ENCODE data around the gene CCR7. TPM values are rescaled to one million over a fixed set of nuclear protein-coding genes. Genes with fewer than 3 reads are reported as not detected.

Gene CCR7
- total and polyA plus RNA-seq, 2 of the 8 experiments (the other 6 are each of a cell fraction or from before 2014, with no cell fraction given): 0.12 to 0.17 TPM

GRCh38 chr17:40522961-40523310 is 42.3 kb downstream of the CCR7 start:
- H3K36me3 ChIP-seq (ENCODE audit: control insufficient read depth in 2 of 4, insufficient read depth in 4 of 4, low read length in 3 of 4): no peaks in the 10 kb centered on the region
- no peaks in the 10 kb centered on the region for H3K79me1 ChIP-seq (ENCODE audit: low read depth, low read length)
- no peak overlapping the region for H3K18ac ChIP-seq (ENCODE audit: extremely low read depth, low read length)
- no peak overlapping the region for H2BK15ac ChIP-seq (ENCODE audit: low read length)
- no peaks in the 10 kb centered on the region for H3K79me2 ChIP-seq (ENCODE audit: control insufficient read depth in 1 of 2, insufficient read depth in 2 of 2, low read length in 2 of 2)
- 89% methylated on average over 5 of the region's 5 CpGs; no CpG with 5 or more reads in 1 of the 2 experiments for WGBS, 2 experiments (ENCODE audit: extremely low coverage in 1 of 2, insufficient coverage in 1 of 2, insufficient read length in 1 of 2, insufficient replicate concordance in 2 of 2, low coverage in 1 of 2, low lambda C conversion rate in 2 of 2, missing lambda C conversion rate in 1 of 2)
- H2AFZ ChIP-seq (ENCODE audit: low read length): no peak overlapping the region
- no peak overlapping the region for H3K56ac ChIP-seq (replicated peaks; ENCODE audit: insufficient read length, low read depth, low read length)
- H3K4me1 ChIP-seq (replicated peaks in 1 of 4; ENCODE audit: control insufficient read depth in 3 of 4, insufficient read depth in 4 of 4, low read length in 3 of 4): peaks cover 0 to 10% (median 2%) of the 10 kb centered on the region in 4 experiments; a peak in 5 of 7 replicates
- H3K27ac ChIP-seq (ENCODE audit: low read depth, low read length): no peak overlapping the region
- ChIA-PET POLR2A (ENCODE audit: partially characterized antibody) (interaction anchor here (1.0 to 1.8 kb wide), 3 partner anchors 9 to 60 kb away, joined by 3 to 4 read pairs (median 3); no protein-coding TSS in a partner anchor), CTCF (ENCODE audit: partially characterized antibody) (interaction anchor here (0.9 to 19.4 kb wide), 6 partner anchors 10 to 73 kb away, joined by 3 to 435 read pairs (median 4); partner anchors contain the start of gene IGFBP4)
- no peak overlapping the region for H2BK5ac ChIP-seq (ENCODE audit: low read depth, low read length)
- H2BK20ac ChIP-seq (ENCODE audit: low read length): no peak overlapping the region
- no peak overlapping the region for H3K4ac ChIP-seq (replicated peaks; ENCODE audit: insufficient read length, low read depth, low read length)
- no peak overlapping the region for H4K5ac ChIP-seq (ENCODE audit: insufficient read length, low read depth, low read length)
- H3K9ac ChIP-seq (replicated peaks in 1 of 4; ENCODE audit: extremely low read depth in 1 of 4, low read depth in 3 of 4, low read length in 3 of 4): no peak overlapping the region
- no peak overlapping the region for H3K4me3 ChIP-seq (ENCODE audit: extremely low read depth in 1 of 4, insufficient read depth in 2 of 4, low read depth in 3 of 4, low read length in 4 of 4)
- H2AK5ac ChIP-seq (ENCODE audit: low read depth, low read length): no peak overlapping the region
- no peak overlapping the region for H3K14ac ChIP-seq (ENCODE audit: insufficient read length)
- no peak overlapping the region for H2BK120ac ChIP-seq (replicated peaks; ENCODE audit: low read depth, low read length)
- no peak for DNase-seq (ENCODE audit: low read depth in 1 of 2, low spot score in 2 of 2)
- H3K4me2 ChIP-seq (ENCODE audit: insufficient read depth in 1 of 2, low read depth in 2 of 2, low read length in 2 of 2): no peak overlapping the region
- H2BK12ac ChIP-seq (ENCODE audit: low read depth, low read length): no peak overlapping the region
- H4K8ac ChIP-seq (ENCODE audit: extremely low read depth, insufficient read depth, low read length): no peak overlapping the region
- no peak for FAIRE-seq
- peaks cover 0 to 5% of the 10 kb centered on the region in 2 experiments; a peak in 1 of 4 replicates for H3K9me3 ChIP-seq (ENCODE audit: insufficient read depth in 2 of 2, low read depth in 1 of 2, low read length in 1 of 2)
- H3K27me3 ChIP-seq (replicated peaks in 1 of 4; ENCODE audit: control insufficient read depth in 3 of 4, extremely low read depth in 1 of 4, insufficient read depth in 3 of 4, low read length in 3 of 4): no peaks in the 10 kb centered on the region
- H4K20me1 ChIP-seq (replicated peaks in 1 of 2; ENCODE audit: control insufficient read depth in 1 of 2, insufficient read depth in 2 of 2, low read length in 2 of 2): no peaks in the 10 kb centered on the region
- no peak overlapping the region for H4K91ac ChIP-seq (replicated peaks; ENCODE audit: insufficient read length, low read length)
- no peak overlapping the region for H3K23ac ChIP-seq (ENCODE audit: insufficient read length)
- H3K23me2 ChIP-seq (ENCODE audit: low read depth, low read length): no peaks in the 10 kb centered on the region; the same call in 1 of the 2 replicates
- TF ChIP-seq USF2 (IDR thresholded peaks at IDR 0.05; ENCODE audit: low read length): no peak
- no peak for TF ChIP-seq ZNF274 (IDR thresholded peaks at IDR 0.05; ENCODE audit: borderline replicate concordance, extremely low read depth, low read length)
- TF ChIP-seq JUND (IDR thresholded peaks at IDR 0.05; ENCODE audit: low read length): no peak
- TF ChIP-seq EP300 (IDR thresholded peaks at IDR 0.05; ENCODE audit: borderline replicate concordance in 1 of 2, low read depth in 2 of 2, low read length in 2 of 2): no peak
- no peak for TF ChIP-seq GABPA (IDR thresholded peaks at IDR 0.05; ENCODE audit: borderline replicate concordance, insufficient read depth, low read length)
- TF ChIP-seq RAD21 (IDR thresholded peaks at IDR 0.05 in 1 of 2, conservative IDR thresholded peaks at IDR 0.05 in 1 of 2; ENCODE audit: low read depth in 2 of 2, low read length in 2 of 2): no peak
- no peak for TF ChIP-seq SIRT6 (IDR thresholded peaks at IDR 0.05; ENCODE audit: low read length)
- TF ChIP-seq EGR1 (IDR thresholded peaks at IDR 0.05; ENCODE audit: borderline replicate concordance, low read depth, low read length): no peak
- TF ChIP-seq SIN3A (conservative IDR thresholded peaks at IDR 0.05 in 1 of 2, IDR thresholded peaks at IDR 0.05 in 1 of 2; ENCODE audit: low read depth in 1 of 2, low read length in 2 of 2): no peak
- no peak for TF ChIP-seq CHD1 (IDR thresholded peaks at IDR 0.05; ENCODE audit: low read depth, low read length)
- TF ChIP-seq POU5F1 (IDR thresholded peaks at IDR 0.05; ENCODE audit: low read depth, low read length): no peak
- TF ChIP-seq CEBPB (IDR thresholded peaks at IDR 0.05; ENCODE audit: low read depth, low read length): no peak
- no peak for TF ChIP-seq BACH1 (IDR thresholded peaks at IDR 0.05; ENCODE audit: low read length)
